SU-DHL-6 (cell line): ENCODE results near the gene MYL6B.
A peak's percentile ranks its signal among the peaks of the same experiment; 100 is the strongest.

ENCODE experiments used
- H2AFZ ChIP-seq: fragments of 200-600 bp; sonication (generic); 2 replicates; pipeline ENCODE4 v1.6.1; 2014; ENCODE audit warnings: low read depth, mild to moderate bottlenecking, moderate library complexity, mixed read lengths, antibody characterized with exemption, low read length; ENCODE audit not compliant: severe bottlenecking
- H3F3A ChIP-seq: fragments of 200-600 bp; shearing (Covaris generic); 2 replicates; pipeline ENCODE4 v1.6.0; 2016; ENCODE audit warnings: antibody characterized with exemption, mild to moderate bottlenecking; ENCODE audit not compliant: insufficient read depth
- H3K27ac ChIP-seq: fragments of 200-600 bp; sonication (generic); 2 replicates; pipeline ENCODE4 v1.5.1; 2016; ENCODE audit warnings: low read depth, mild to moderate bottlenecking, low read length, moderate library complexity, mixed read lengths
- H3K27me3 ChIP-seq: fragments of 200-600 bp; sonication (generic), shearing (Covaris generic); 2 replicates; pipeline ENCODE4 v1.6.0; 2014; ENCODE audit warnings: mild to moderate bottlenecking, low read length
- H3K36me3 ChIP-seq: fragments of 200-600 bp; sonication (generic); 2 replicates; pipeline ENCODE4 v1.6.1; 2014; ENCODE audit warnings: mild to moderate bottlenecking, low read length, mixed read lengths
- H3K4me2 ChIP-seq: fragments of 300-600, 200-600 bp; shearing (Covaris generic), sonication (generic); 2 replicates; pipeline ENCODE4 v1.6.0; 2014; ENCODE audit warnings: low read length, low read depth, mild to moderate bottlenecking; ENCODE audit not compliant: poor library complexity, severe bottlenecking
- H3K4me3 ChIP-seq: fragments of 200-600 bp; sonication (generic); 2 replicates; pipeline ENCODE4 v1.5.1; 2014; ENCODE audit warnings: antibody characterized with exemption, low read length, mild to moderate bottlenecking, mixed read lengths; ENCODE audit not compliant: insufficient read depth, poor library complexity, severe bottlenecking
- H3K79me2 ChIP-seq: fragments of 200-600 bp; sonication (generic); 2 replicates; pipeline ENCODE4 v1.6.1; 2014; ENCODE audit warnings: mild to moderate bottlenecking, low read length, moderate library complexity; ENCODE audit not compliant: insufficient read depth
- H3K9ac ChIP-seq: fragments of 200-600 bp; sonication (generic); 2 replicates; pipeline ENCODE4 v1.7.0; 2014; ENCODE audit warnings: mild to moderate bottlenecking, low read length
- H3K9me2 ChIP-seq: fragments of 200-600 bp; sonication (generic); replicated peaks from 2 replicates; pipeline ENCODE4 v1.6.1; 2014; ENCODE audit warnings: low read length; ENCODE audit not compliant: insufficient read depth
- H3K9me3 ChIP-seq: fragments of 200-600 bp; sonication (generic); 2 replicates; pipeline ENCODE4 v1.6.1; 2014; ENCODE audit warnings: low read length, mixed read lengths; ENCODE audit not compliant: insufficient read depth
- H4K20me1 ChIP-seq: fragments of 200-600 bp; sonication (generic); 2 replicates; pipeline ENCODE4 v1.6.1; 2014; ENCODE audit warnings: low read depth, mild to moderate bottlenecking, antibody characterized with exemption, low read length, moderate library complexity, mixed read lengths
- EZH2phosphoT487 ChIP-seq: fragments of 200-600 bp; sonication (generic), shearing (Covaris generic); conservative IDR thresholded peaks from 2 replicates; pipeline ENCODE4 v1.6.1; 2018; ENCODE audit warnings: mild to moderate bottlenecking, antibody characterized with exemption, low read length, moderate library complexity, mixed read lengths
- TF ChIP-seq, protein P1 (sequence below): fragments of 200-600 bp; sonication (generic); IDR thresholded peaks from one replicate; pipeline ENCODE4 v1.5.1; 2017; ENCODE audit warnings: antibody characterized with exemption, mild to moderate bottlenecking, low read length, moderate library complexity; ENCODE audit not compliant: insufficient read depth, poor library complexity, severe bottlenecking

MYL6B gene

DNA sequence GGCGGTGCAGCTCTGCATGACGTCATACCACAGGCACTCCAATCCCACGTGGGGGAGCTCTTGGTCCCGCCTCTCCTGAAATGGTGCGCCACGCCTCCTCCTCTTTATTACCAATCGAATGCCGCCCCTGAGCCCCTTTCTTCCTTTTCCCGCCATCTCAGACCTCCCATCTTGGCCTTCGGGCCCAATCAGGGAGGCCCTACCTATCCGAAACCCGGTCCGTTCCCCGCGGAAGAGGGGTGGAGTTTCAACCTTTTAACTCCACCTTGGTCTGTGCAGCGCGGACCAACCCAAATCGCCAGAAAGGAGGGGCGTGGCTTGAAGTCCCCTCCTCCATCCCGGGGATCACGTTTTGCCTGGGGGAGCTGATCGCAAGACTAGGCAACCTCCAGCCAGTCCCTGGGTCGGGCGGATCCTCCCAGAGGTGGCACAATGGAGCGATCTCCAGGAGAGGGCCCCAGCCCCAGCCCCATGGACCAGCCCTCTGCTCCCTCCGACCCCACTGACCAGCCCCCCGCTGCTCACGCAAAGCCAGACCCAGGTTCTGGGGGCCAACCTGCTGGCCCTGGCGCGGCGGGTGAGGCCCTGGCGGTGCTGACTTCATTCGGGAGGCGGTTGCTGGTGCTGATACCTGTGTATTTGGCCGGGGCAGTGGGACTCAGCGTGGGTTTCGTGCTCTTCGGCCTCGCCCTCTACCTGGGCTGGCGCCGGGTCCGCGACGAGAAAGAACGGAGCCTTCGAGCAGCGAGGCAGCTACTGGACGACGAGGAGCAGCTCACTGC, 24.3 kb upstream of the MYL6B start, which contains the start of gene ESYT1:
ESYT1 (plus strand) TSS at position 380 of the 782 bp plus-strand sequence; CDS start at position 433, 53 bp downstream.
- peak within 1 kb of the TSS; percentile 83 for H3K27ac ChIP-seq
- H2AFZ ChIP-seq = peak within 1 kb of the TSS; percentile 17
- peaks cover 24% of the 10 kb centered on the region for H3F3A ChIP-seq
- TF ChIP-seq EZH2phosphoT487 = no peak
- TF ChIP-seq, protein P1, sequence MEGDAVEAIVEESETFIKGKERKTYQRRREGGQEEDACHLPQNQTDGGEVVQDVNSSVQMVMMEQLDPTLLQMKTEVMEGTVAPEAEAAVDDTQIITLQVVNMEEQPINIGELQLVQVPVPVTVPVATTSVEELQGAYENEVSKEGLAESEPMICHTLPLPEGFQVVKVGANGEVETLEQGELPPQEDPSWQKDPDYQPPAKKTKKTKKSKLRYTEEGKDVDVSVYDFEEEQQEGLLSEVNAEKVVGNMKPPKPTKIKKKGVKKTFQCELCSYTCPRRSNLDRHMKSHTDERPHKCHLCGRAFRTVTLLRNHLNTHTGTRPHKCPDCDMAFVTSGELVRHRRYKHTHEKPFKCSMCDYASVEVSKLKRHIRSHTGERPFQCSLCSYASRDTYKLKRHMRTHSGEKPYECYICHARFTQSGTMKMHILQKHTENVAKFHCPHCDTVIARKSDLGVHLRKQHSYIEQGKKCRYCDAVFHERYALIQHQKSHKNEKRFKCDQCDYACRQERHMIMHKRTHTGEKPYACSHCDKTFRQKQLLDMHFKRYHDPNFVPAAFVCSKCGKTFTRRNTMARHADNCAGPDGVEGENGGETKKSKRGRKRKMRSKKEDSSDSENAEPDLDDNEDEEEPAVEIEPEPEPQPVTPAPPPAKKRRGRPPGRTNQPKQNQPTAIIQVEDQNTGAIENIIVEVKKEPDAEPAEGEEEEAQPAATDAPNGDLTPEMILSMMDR = no peak
- H3K4me3 ChIP-seq = peak within 1 kb of the TSS; percentile 80
- H3K9me2 ChIP-seq = no peaks in the 10 kb centered on the region
- H3K36me3 ChIP-seq = no peaks in the 10 kb centered on the region
- H4K20me1 ChIP-seq = no peaks in the 10 kb centered on the region
- H3K27me3 ChIP-seq = no peaks in the 10 kb centered on the region
- H3K9me3 ChIP-seq = no peaks in the 10 kb centered on the region
- H3K4me2 ChIP-seq = peak within 1 kb of the TSS; percentile 91
- H3K79me2 ChIP-seq = peaks cover 15% of the 10 kb centered on the region; the same call in 1 of the 2 replicates
- peak within 1 kb of the TSS; percentile 87 for H3K9ac ChIP-seq

DNA sequence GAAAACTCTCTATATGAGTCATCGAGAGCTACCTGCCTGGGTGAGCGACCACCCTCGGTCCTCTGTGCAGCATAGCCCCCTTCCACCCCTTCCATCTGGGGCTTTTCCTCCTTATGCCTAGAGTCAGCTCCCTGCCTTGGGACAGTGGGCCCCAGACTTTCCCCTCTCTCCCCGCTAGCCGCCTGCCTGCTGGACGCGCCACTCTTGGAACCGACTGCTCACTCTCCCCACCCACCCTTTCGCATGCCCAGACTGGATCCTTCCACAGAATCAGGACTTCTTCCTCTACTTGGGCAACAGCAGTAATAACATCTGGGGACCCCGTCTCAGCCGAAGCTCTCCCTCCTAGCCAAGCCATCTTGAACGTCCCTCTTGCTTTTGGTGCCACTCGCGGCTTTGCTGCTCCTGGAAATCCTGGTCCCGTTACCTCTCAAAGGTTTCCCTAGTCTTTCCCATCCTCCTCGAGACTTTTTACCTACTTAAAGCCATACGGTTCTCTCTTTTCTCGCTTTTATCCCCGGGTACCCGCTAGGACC, 23.6 kb upstream of the MYL6B start:
- Histone ChIP-seq H3K4me2 (peak overlapping the region; percentile 91), H3K79me2 (peaks cover 15% of the 10 kb centered on the region; the same call in 1 of the 2 replicates), H3K9me2 (no peaks in the 10 kb centered on the region), H3K36me3 (no peaks in the 10 kb centered on the region), H3K9me3 (no peaks in the 10 kb centered on the region), H4K20me1 (no peaks in the 10 kb centered on the region), H3K9ac (peak overlapping the region; percentile 87), H3K27ac (peak overlapping the region; percentile 61), H3F3A (peaks cover 24% of the 10 kb centered on the region), H2AFZ (peak overlapping the region; percentile 17), H3K27me3 (no peaks in the 10 kb centered on the region), H3K4me3 (peak overlapping the region; percentile 80)
- no peak for TF ChIP-seq EZH2phosphoT487
- TF ChIP-seq, protein P1 = no peak

DNA sequence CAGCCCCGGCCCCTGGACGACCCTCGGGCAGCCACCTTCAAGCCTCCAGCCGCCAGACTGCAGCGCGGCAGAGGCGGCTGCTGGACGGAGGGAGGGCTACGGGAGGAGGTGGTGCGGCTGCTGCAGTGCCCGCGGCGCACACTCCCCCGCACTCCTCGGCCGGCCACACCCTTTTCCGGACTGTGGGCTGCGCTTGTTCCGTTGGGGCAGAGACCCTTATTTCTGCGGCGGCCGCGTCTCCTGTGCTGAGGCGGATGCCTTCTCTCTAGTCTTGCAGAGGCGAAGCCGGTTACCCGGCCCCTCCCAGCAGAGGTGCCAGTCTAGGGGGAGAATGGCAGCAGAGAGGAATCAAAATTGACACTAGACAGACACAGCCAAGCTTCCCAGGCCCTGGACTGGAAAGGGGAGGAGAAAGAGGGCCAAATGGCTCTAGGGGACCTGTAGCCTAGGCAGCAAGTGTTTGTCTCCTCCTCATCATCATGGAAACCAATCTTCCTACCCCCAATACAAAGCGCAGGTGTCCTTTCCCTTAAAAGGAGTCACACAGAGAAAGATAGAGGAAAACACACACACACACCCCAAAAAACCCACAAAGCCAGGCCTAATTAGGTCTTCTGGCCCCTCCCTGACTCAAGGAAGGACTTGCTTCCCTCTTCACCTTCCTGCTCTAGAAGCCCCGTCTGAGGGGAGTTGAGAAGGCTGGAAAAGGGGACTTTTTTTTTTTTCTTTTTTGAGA, 23.0 kb upstream of the MYL6B start:
- peak overlapping the region; percentile 91 for H3K4me2 ChIP-seq
- H3K27me3 ChIP-seq = no peaks in the 10 kb centered on the region
- H2AFZ ChIP-seq = peak overlapping the region; percentile 17
- TF ChIP-seq EZH2phosphoT487 = no peak
- TF ChIP-seq, protein P1 = no peak
- H3K4me3 ChIP-seq = peak overlapping the region; percentile 80
- H3K36me3 ChIP-seq = no peaks in the 10 kb centered on the region
- no peaks in the 10 kb centered on the region for H4K20me1 ChIP-seq
- H3K9ac ChIP-seq = peak overlapping the region; percentile 87
- H3F3A ChIP-seq = peaks cover 21% of the 10 kb centered on the region
- peaks cover 15% of the 10 kb centered on the region; the same call in 1 of the 2 replicates for H3K79me2 ChIP-seq
- H3K27ac ChIP-seq = peak overlapping the region; percentile 61
- no peaks in the 10 kb centered on the region for H3K9me3 ChIP-seq
- no peaks in the 10 kb centered on the region for H3K9me2 ChIP-seq
